ENCODE data around the gene AHRR.

Gene AHRR

DNA sequence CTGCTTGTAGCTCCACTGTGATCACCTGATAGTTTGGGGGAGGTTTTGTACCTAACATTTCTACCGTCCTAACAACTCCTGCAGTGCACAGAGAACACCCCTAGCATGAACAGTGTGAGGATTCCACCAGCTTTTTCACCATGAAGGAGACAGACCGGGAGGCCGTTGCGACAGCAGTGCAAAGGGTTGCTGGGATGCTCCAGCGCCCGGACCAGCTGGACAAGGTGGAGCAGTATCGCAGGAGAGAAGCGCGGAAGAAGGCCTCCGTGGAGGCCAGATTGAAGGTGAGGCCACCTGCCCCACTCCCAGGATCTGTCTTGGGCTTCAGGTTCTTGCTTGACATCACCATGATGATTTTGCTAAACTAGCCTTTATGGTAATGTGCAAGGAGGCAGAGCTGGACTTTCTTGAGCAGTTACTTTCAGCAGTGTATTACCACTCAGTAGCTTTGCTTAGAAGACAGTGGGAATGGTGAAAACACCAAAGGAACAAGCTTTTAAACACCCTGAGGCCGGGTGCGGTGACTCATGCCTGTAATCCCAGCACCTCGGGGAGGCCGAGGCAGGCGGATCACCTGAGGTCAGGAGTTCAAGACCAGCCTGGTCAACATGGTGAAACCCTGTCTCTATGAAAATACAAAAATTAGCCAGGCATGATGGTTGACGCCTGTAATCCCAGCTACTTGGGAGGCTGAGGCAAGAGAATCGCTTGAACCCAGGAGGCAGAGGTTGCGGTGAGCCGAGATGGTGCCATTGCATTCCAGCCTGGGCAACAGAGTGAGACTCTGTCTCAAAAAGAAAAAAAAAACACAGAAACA is 124.8 kb downstream of the AHRR start:
- no peak for DNase-seq (ENCODE audit: low read depth)
- no peak overlapping the region for H3K4me3 ChIP-seq (ENCODE audit: low read depth, low read length)
- TF ChIP-seq, protein P1, sequence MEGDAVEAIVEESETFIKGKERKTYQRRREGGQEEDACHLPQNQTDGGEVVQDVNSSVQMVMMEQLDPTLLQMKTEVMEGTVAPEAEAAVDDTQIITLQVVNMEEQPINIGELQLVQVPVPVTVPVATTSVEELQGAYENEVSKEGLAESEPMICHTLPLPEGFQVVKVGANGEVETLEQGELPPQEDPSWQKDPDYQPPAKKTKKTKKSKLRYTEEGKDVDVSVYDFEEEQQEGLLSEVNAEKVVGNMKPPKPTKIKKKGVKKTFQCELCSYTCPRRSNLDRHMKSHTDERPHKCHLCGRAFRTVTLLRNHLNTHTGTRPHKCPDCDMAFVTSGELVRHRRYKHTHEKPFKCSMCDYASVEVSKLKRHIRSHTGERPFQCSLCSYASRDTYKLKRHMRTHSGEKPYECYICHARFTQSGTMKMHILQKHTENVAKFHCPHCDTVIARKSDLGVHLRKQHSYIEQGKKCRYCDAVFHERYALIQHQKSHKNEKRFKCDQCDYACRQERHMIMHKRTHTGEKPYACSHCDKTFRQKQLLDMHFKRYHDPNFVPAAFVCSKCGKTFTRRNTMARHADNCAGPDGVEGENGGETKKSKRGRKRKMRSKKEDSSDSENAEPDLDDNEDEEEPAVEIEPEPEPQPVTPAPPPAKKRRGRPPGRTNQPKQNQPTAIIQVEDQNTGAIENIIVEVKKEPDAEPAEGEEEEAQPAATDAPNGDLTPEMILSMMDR (IDR thresholded peaks at IDR 0.05; ENCODE audit: insufficient read depth, low read depth, low read length, missing control alignments) = no peak

DNA sequence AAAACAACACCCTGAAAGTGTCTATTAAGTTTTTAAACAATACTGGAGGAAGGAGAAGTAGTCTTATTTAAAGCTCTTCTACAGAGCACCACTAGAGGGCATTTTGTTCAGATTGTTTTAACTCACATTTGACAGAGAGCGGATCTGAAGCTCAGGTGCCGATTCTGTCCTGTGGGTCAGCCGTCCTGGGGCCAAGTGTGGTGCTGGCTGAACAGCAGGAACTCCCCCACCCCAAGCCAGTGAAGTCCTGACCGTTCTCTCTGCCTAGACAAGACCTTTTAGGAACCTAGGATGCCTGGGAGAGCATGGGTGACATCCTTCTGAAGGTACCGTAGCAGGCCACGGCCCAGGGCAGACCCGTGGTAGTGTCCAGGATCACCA is 125.4 kb downstream of the AHRR start:
- peak; percentile 60 for DNase-seq (ENCODE audit: low read depth)
- no peak overlapping the region for H3K4me3 ChIP-seq (ENCODE audit: low read depth, low read length)
- TF ChIP-seq, protein P1 (IDR thresholded peaks at IDR 0.05; ENCODE audit: insufficient read depth, low read depth, low read length, missing control alignments) = peak; percentile 60

- TF ChIP-seq, protein P1 (IDR thresholded peaks at IDR 0.05; ENCODE audit: insufficient read depth, low read depth, low read length, missing control alignments) = no peak
- DNase-seq (ENCODE audit: low read depth) = no peak
These were observed 126.0 kb downstream of the AHRR start for GRCh38 chr5:447501-447900.

GRCh38 chr5:448061-448765 is 126.7 kb downstream of the AHRR start:
- H3K4me3 ChIP-seq (ENCODE audit: low read depth, low read length) = no peak overlapping the region
- DNase-seq (ENCODE audit: low read depth) = no peak
- TF ChIP-seq, protein P1 (IDR thresholded peaks at IDR 0.05; ENCODE audit: insufficient read depth, low read depth, low read length, missing control alignments) = no peak

More at GRCh38 chr5:447501-447900, 126.0 kb downstream of the AHRR start:
- H3K4me3 ChIP-seq (ENCODE audit: low read depth, low read length) = no peak overlapping the region

- H3K4me3 ChIP-seq (ENCODE audit: low read depth, low read length) = no peak overlapping the region
- TF ChIP-seq, protein P1 (IDR thresholded peaks at IDR 0.05; ENCODE audit: insufficient read depth, low read depth, low read length, missing control alignments) = no peak
- DNase-seq (ENCODE audit: low read depth) = no peak
These were observed 127.2 kb downstream of the AHRR start for GRCh38 chr5:448766-449090.

GRCh38 chr5:449151-449550 is 127.6 kb downstream of the AHRR start:
- H3K4me3 ChIP-seq (ENCODE audit: low read depth, low read length) = no peak overlapping the region
- no peak for DNase-seq (ENCODE audit: low read depth)
- TF ChIP-seq, protein P1 (IDR thresholded peaks at IDR 0.05; ENCODE audit: insufficient read depth, low read depth, low read length, missing control alignments) = no peak
